GM12801 (cell line): ENCODE results near the gene SPOCK2.

ENCODE experiments used
- CTCF ChIP-seq: IDR thresholded peaks from one replicate; pipeline ENCODE4 v1.5.1; 2011; ENCODE audit warnings: control low read depth; ENCODE audit not compliant: insufficient read length; ENCODE audit errors: extremely low read depth

Gene SPOCK2

GRCh38 chr10:72059843-72060822, 28.2 kb downstream of the SPOCK2 start:
- TF ChIP-seq CTCF, result no peak

GRCh38 chr10:72058989-72059842, 29.1 kb downstream of the SPOCK2 start:
- TF ChIP-seq CTCF, result no peak

GRCh38 chr10:72058347-72058898, 29.9 kb downstream of the SPOCK2 start:
- TF ChIP-seq CTCF, result no peak

- TF ChIP-seq CTCF, result no peak
These were observed 31.2 kb downstream of the SPOCK2 start for GRCh38 chr10:72056932-72057751.

GRCh38 chr10:72056113-72056512, 32.2 kb downstream of the SPOCK2 start:
- TF ChIP-seq CTCF, result no peak

- no peak for TF ChIP-seq CTCF
These were observed 34.7 kb downstream of the SPOCK2 start for GRCh38 chr10:72053690-72054089.

GRCh38 chr10:72050873-72051272, 37.5 kb downstream of the SPOCK2 start:
- TF ChIP-seq CTCF, result no peak
